ENCODE measurements around the gene SARDH.
"Not testable (repeated sequence)": the region's sequence is repeated elsewhere in the genome, so short reads cannot be mapped to it uniquely, and the experiment has no call there.

The SARDH gene

DNA sequence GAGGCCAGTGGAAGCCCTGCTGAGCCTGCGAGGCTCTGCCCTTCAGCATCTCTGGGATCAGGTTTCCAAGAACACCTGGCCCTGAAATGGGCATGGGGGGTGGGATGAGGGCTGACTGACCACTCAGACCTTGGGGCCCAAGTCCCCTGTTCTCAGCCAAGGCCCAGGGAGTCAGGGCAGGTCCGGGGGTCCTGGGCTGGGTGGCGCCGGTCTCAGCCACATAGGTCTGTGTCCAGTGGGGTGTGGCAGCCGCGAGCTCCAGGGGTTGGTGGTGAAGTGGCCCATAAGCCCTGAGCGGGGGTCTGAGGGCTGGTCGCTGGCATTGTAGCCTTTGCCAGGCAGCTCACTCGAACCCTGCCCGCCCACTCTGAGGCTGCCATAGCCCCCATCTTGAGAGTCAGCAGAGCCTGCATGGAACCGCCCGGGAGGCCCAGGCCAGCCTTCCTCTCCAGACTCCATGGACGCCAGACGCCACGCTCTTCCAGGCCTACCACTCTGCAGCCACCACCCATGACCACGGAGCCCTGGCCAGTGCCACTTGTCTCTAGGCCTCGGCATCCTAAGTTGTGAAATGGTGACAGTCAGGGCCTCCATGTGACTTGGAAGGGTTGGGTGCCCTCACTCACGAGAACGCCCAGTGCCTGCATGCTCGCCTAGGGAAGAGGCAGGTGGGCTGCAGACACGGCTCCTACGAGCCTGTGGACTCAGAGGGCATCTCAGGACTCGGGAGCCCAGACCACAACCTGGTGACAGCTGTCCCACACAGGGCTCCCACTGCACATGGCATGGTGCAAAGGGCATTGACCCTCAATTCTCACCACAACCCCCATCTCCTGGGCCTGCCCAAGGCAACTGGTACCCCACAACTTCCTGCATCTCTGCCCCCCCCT is 108.7 kb downstream of the SARDH start:
- no peak for DNase-seq (ENCODE audit: low read depth)

DNA sequence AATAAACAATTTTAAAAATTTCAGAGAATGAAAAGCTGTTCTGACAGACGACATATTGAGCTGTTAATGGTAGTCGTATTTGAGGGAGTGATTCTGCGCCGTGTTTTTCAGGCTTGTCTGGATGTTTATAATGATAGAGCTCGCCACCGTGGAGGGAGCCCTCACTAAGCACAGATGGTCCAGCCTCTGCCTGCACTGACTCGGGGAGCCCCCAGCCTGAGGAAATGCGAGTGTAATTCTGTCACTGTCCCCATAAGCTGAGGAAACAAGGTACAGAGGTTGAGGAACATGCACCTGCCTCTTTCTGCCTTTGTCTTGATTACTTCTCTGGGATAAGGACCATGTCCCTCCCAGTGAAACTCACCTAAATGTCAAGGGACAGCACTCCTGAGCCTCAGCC is 109.4 kb downstream of the SARDH start:
- no peak for DNase-seq (ENCODE audit: low read depth)

DNA sequence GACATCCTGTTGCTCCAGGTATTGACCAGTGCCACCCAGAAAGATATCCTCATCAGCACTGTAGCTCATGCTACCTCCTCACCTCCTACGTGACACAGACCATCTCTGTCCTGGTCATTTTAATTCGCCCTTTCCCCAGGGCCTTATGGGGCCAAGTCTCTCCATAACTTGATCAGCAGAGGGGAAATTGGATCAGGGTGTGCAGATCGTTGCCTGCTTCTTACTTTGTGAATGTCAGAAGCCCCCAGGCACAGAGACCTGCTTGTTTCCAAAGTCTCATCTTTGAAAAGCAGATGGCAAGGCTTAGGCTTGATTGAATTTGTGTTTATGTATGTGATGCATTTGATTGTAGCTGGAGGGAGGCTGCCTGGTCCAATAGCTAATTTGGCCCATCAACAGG is 110.8 kb downstream of the SARDH start:
- no peak for DNase-seq (ENCODE audit: low read depth)

DNA sequence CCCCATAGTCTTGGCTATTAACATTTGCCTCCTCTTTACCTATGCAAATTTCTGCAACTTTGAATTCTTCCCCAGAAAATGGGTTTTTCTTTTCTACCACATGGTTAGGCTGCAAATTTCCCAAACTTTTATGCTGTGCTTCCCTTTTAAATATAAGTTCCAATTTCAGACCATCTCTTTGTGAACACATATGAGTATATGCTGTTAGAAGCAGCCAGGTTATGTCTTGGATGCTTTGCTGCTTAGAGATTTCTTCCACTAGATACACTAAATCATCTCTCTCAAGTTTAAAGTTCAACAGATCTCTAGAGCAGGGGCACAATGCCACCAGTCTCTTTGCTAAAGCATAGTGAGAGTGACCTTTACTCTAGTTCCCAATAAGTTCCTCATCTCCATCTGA is 112.1 kb downstream of the SARDH start:
- DNase-seq (ENCODE audit: low read depth), result not testable (repeated sequence)

DNA sequence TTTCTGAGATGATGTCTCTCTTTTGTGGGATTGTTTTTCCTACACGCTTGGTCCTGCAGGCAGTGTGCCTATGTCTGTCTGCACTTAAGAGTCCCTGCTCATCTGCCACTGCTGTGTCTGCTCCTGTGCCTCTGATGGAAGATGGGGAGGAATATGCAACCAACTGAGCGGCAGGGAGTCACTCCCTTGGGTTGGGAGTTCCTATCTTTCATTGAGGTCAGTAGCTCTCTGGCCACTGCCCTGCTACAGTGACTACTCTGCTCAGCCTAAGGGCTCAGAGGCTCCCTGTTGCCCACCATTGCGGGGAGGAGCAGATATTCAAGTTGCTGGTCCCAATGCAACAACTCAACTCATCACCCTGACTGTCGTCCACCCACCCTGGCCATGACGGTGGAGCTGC is 115.6 kb downstream of the SARDH start:
- no peak for DNase-seq (ENCODE audit: low read depth)

DNA sequence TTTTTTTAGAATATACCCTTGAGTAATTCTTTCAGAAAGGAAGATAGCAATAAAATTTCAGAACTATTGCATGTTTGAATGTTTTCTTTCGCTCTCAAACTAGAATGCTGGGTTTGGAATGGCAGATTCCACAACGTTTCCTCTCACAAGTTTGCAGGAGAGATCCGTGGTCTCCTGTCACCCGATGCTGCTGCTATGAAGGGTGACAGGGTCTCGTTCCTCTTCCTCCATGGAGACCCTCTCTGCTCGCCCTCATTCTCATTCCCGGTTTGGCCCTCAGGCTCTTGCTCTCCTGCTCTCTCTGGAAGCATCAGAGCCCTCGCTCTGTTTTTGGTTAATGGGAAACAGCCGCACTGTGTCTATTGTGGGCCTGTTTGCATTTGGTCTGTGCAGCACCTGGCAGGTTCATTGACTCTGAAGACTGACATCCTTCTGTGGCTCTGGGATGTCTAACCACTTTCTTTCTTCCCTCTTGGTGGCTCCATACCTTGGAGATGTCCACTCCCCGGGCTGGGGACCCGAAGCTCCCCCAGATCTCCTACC is 116.4 kb downstream of the SARDH start:
- DNase-seq (ENCODE audit: low read depth), result no peak

DNA sequence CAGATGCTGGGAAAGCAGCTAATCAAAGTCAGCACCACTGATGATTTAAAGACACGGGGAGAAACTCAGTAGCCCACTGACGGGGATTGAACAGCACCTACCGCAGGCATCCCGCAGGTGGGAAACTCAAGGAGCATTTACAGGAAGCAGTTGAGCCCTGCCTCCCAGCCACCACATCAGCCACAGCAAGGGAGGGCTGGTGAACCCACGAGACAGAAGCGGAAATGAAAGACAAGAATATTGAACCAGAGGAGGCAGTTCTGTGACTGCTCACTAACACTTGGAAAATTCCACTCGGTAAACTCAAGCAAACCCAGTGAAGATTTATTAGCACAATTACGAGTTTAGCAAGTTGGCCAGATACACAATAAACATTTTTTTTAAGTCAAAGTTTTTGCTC is 118.4 kb downstream of the SARDH start:
- DNase-seq (ENCODE audit: low read depth), result no peak

DNA sequence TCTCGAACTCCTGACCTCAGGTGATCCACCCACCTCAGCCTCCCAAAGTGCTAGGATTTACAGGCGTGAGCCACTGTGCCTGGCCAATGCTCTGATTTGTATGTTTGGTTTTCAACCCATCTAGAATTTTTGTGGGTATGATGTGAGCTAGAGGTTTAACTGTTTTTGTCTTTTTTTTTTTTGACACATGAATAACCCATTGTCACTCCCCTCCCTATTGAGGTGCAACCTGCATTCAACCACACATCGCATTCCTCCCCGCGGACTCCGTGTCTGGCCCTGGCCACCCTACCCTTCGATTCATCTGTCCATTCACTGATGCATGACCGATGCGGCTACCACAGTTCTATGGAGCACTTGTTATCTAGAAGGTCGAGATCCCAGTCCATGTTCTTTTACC is 119.4 kb downstream of the SARDH start:
- no peak for DNase-seq (ENCODE audit: low read depth)

DNA sequence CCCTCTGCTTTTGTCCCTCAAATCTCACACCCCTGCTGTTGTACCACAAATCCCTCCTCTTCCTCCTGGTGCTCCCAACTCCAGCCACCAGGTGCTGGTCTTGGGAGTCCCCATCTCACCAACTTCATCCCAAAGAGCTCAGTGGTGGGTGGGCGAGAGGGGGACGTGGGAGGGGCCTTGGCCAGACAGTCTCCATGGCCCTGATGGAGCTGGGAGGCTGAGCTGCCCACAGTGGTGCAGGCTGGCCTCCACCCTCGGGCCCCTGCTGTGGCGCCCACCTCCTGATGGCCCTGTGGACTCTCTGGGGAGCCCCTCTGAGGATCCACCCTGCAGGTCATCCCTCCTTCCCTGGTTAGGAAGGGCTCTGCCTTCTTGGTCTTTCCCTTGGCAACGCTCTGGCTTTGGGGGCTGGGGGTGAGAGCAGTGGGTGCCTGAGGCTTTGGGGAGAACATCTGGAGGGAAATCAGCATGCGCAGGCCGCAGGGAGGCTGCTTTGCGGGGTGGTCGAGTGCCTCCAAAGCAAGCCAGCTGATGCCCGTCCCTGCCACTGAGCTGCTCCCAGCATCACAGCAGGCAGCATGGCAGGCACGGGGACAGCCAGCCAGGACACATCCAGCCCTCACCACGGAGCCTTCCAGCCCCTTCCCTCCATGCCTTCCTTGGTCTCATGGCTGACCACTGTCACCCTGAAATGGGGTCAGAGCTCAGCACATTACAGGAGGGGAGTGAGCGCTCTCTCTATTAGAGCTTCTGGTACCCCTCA is 121.3 kb downstream of the SARDH start:
- no peak for DNase-seq (ENCODE audit: low read depth)

DNA sequence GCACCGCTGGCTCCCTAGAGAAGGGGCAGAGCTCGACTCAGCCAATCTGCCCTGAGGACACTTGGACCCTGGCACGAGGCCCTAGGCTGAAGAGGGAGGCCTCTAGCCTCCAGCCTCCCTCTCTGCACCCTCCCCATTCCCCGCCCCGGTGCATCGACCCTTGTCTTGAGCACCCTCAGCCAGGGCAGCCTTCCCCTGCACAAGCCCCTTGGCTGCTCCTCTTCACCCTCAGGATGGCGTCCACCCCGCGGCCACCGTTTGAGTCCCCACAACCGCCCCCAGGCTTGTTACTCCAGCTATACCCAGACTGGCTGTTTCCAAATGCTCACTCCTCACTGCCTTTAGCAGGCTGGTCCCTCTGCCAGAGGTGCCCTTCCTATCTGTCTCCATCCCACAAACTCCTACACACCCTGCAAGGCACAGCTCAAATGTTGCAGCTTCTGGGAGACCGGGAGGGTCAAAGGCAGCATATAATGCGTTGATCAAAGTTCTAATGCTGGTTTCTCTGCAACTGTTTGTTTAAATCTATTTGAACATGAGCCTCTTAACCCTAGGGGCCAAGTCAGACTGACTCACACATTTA is 122.5 kb downstream of the SARDH start:
- no peak for DNase-seq (ENCODE audit: low read depth)

DNA sequence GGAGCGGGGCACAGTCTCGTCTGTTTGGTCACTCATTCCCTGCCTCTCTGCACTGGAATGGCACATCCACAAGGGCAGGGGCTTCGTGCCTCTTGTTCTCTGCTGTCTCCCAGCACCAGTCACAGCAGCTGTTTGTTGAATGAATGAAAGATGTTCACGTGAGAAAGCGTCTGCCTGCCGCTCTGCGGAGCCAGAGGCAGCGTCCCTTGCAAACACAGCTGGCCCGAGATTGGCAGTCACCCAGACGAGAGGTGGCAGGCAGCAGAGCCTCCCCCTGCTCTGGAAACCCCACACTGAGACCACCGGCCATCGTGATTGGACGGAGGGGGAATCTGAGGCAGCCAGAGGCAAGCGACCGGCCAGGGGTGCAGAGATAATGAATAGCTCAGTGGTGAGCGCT is 123.0 kb downstream of the SARDH start:
- DNase-seq (ENCODE audit: low read depth), result no peak

DNA sequence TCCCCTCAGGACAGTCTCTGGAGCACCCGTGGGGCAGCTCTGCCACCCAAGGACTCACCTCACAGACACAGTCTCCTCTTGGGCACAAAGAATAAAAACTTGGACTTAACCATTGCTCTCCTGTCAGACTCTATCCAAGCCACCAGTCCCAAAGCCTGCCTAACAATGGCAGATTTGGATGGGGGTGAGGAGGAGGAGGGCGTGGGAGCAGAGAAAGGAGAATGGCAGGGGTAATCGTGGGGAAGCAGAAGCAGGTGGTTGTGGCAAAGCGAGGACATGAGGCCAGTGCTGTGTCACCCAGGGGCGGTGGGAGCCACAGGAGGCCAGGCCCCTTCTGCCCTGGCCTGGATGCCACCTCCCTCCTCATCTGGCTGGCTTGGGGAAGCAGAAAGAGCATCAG is 123.5 kb downstream of the SARDH start:
- no peak for DNase-seq (ENCODE audit: low read depth)

DNA sequence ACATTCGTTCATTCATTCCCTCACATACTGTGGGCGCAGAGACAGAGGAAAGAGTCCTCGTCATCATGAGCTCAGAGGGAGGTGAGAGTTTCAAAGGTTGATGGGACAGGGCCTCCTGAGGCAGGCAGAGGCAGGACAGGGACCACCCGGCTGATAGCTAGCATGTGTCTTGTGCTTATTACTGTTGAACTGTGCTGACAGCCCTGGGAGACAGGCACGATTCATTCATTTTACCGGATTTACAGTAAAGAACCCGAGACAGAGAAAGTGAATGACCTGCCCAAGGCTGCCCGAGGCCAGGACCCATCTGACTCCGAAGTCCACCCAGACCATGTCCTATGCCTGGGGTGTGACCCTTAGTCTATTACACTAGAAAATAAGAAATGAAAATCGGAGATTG is 124.1 kb downstream of the SARDH start:
- DNase-seq (ENCODE audit: low read depth), result no peak
